GM23338 (cell line): Measurements from ENCODE around the gene KLHDC7A. TPM values are rescaled to one million over a fixed set of nuclear protein-coding genes. Genes with fewer than 3 reads are reported as not detected.

ENCODE experiments used
- ATAC-seq: fragments of 200-7000 bp; cut with Tn5 transposase; 3 replicates; pipeline ENCODE4 v1.9.1; 2020
- DNase-seq: peaks from one replicate; pipeline ENCODE4 v3.0.0-alpha.2; 2015; ENCODE audit warnings: low spot score
- H2AFZ ChIP-seq: fragments of 200-600 bp; sonication (generic); 2 replicates; pipeline ENCODE4 v1.8.0; 2016; ENCODE audit warnings: antibody characterized with exemption, mild to moderate bottlenecking, moderate library complexity
- H3F3A ChIP-seq: fragments of 200-600 bp; sonication (generic); replicated peaks from 2 replicates; pipeline ENCODE4 v1.8.0; 2017; ENCODE audit warnings: antibody characterized with exemption, mixed run types, low read depth
- H3K27ac ChIP-seq: fragments of 200-600 bp; sonication (generic); 2 replicates; pipeline ENCODE4 v1.6.1; 2016; ENCODE audit warnings: low read depth
- H3K27me3 ChIP-seq: fragments of 200-600 bp; sonication (generic); 2 replicates; pipeline ENCODE4 v1.8.0; 2016; ENCODE audit warnings: mild to moderate bottlenecking, mixed run types, moderate library complexity; ENCODE audit not compliant: insufficient read depth
- H3K36me3 ChIP-seq: fragments of 200-600 bp; sonication (generic); 2 replicates; pipeline ENCODE4 v1.8.0; 2016; ENCODE audit warnings: mild to moderate bottlenecking; ENCODE audit not compliant: insufficient read depth
- H3K4me1 ChIP-seq: fragments of 200-600 bp; sonication (generic); 2 replicates; pipeline ENCODE4 v1.8.0; 2016; ENCODE audit warnings: mild to moderate bottlenecking, moderate library complexity; ENCODE audit not compliant: insufficient read depth
- H3K4me2 ChIP-seq: fragments of 200-600 bp; sonication (generic); 2 replicates; pipeline ENCODE4 v1.7.1; 2017; ENCODE audit warnings: mixed run types
- H3K4me3 ChIP-seq: fragments of 200-600 bp; sonication (generic); 2 replicates; pipeline ENCODE4 v1.6.1; 2016; ENCODE audit warnings: mixed run types
- H3K79me2 ChIP-seq: fragments of 200-600 bp; sonication (generic); replicated peaks from 2 replicates; pipeline ENCODE4 v1.8.0; 2017; ENCODE audit warnings: mild to moderate bottlenecking; ENCODE audit not compliant: insufficient read depth
- H3K9me2 ChIP-seq: fragments of 200-600 bp; sonication (generic); 2 replicates; pipeline ENCODE4 v1.8.0; 2017; ENCODE audit not compliant: insufficient read depth
- H4K20me1 ChIP-seq: fragments of 200-600 bp; sonication (generic); replicated peaks from 2 replicates; pipeline ENCODE4 v1.8.0; 2017; ENCODE audit warnings: mild to moderate bottlenecking; ENCODE audit not compliant: insufficient read depth
- H3K27ac Mint-ChIP-seq: 2 replicates; pipeline ENCODE4 v1.8.0; 2020; ENCODE audit warnings: inconsistent platforms, mild to moderate bottlenecking, moderate library complexity, mixed read lengths
- H3K27me3 Mint-ChIP-seq: 3 replicates; pipeline ENCODE4 v1.8.0; 2022; ENCODE audit warnings: low read depth, mild to moderate bottlenecking, moderate library complexity, mixed read lengths, inconsistent platforms; ENCODE audit not compliant: insufficient read depth, poor library complexity
- H3K36me3 Mint-ChIP-seq: 3 replicates; pipeline ENCODE4 v1.8.0; 2021; ENCODE audit warnings: low read depth, mild to moderate bottlenecking, inconsistent platforms, moderate library complexity, mixed read lengths
- H3K4me1 Mint-ChIP-seq: 3 replicates; pipeline ENCODE4 v1.8.0; 2020; ENCODE audit warnings: mild to moderate bottlenecking, inconsistent platforms, mixed read lengths
- H3K4me3 Mint-ChIP-seq: 3 replicates; pipeline ENCODE4 v1.8.0; 2021; ENCODE audit warnings: moderate library complexity, mild to moderate bottlenecking, inconsistent platforms, mixed read lengths
- H3K9me3 Mint-ChIP-seq: 3 replicates; pipeline ENCODE4 v1.8.0; 2020; ENCODE audit warnings: moderate library complexity, mild to moderate bottlenecking, inconsistent platforms, mixed read lengths
- CREB1 ChIP-seq: fragments of 250-450 bp; sonication (Bioruptor Pico); IDR thresholded peaks from 2 replicates; pipeline ENCODE4 v1.5.0; 2020; ENCODE audit warnings: low read depth, mild to moderate bottlenecking, moderate library complexity
- CTCF ChIP-seq, 2 experiments: fragments of 200-600 bp in 1 of 2; sonication (generic) in 1 of 2; conservative IDR thresholded peaks; 2 replicates each; pipeline versions ENCODE4 v1.5.1 to v1.6.1; 2016 to 2017; ENCODE audit warnings: antibody characterized with exemption in 2 of 2, low read depth in 2 of 2, mild to moderate bottlenecking in 2 of 2, moderate library complexity in 1 of 2
- ETS1 ChIP-seq: IDR thresholded peaks from 2 replicates; pipeline ENCODE4 v1.6.1; 2016; ENCODE audit warnings: antibody characterized with exemption
- EZH2 ChIP-seq: fragments of 200-600 bp; sonication (generic); IDR thresholded peaks from one replicate; pipeline ENCODE4 v1.8.0; 2017; ENCODE audit warnings: antibody characterized with exemption, mild to moderate bottlenecking, low read depth; ENCODE audit not compliant: unreplicated experiment
- EZH2phosphoT487 ChIP-seq: fragments of 200-600 bp; sonication (generic); IDR thresholded peaks from one replicate; pipeline ENCODE4 v1.8.1; 2018; ENCODE audit warnings: antibody characterized with exemption; ENCODE audit not compliant: unreplicated experiment
- JUNB ChIP-seq: IDR thresholded peaks from one replicate; pipeline ENCODE4 v1.6.1; 2016; ENCODE audit warnings: antibody characterized with exemption; ENCODE audit not compliant: unreplicated experiment
- NANOG ChIP-seq: IDR thresholded peaks from 2 replicates; pipeline ENCODE4 v1.6.1; 2016; ENCODE audit warnings: antibody characterized with exemption, borderline replicate concordance
- POLR2AphosphoS5 ChIP-seq: IDR thresholded peaks from 2 replicates; pipeline ENCODE4 v1.6.1; 2016; ENCODE audit warnings: antibody characterized with exemption, low read depth
- STAT1 ChIP-seq: IDR thresholded peaks from one replicate; pipeline ENCODE4 v1.6.1; 2016; ENCODE audit warnings: antibody characterized with exemption; ENCODE audit not compliant: unreplicated experiment
- ZNF114 ChIP-seq: fragments of 250-450 bp; sonication (Bioruptor Pico); IDR thresholded peaks from 2 replicates; pipeline ENCODE4 v1.5.0; 2020; ENCODE audit warnings: mild to moderate bottlenecking, moderate library complexity
- ZNF331 ChIP-seq: fragments of 250-450 bp; sonication (Bioruptor Pico); IDR thresholded peaks from 2 replicates; pipeline ENCODE4 v1.5.0; 2020; ENCODE audit warnings: low read depth, mild to moderate bottlenecking, moderate library complexity
- polyA plus RNA-seq: library from polyadenylated mRNA; unstranded; fragments of >200 nt; fragmentation: Nextera tagmentation; extraction: Ambion mirVana; gene quantifications from 2 replicates; pipeline ENCODE4 v1.2.1, GENCODE V29; 2016
- total RNA-seq: library from RNA; depleted of rRNA; stranded (reverse); fragments of >200 nt; shearing (Covaris generic); gene quantifications from 2 replicates; pipeline ENCODE4 v1.2.3, GENCODE V29; 2014
- TF ChIP-seq, protein P1 (sequence below): IDR thresholded peaks from one replicate; pipeline ENCODE4 v1.6.1; 2018; ENCODE audit warnings: antibody characterized with exemption; ENCODE audit not compliant: unreplicated experiment
- TF ChIP-seq, protein P2 (sequence below): fragments of 250-450 bp; sonication (Bioruptor Pico); IDR thresholded peaks from 2 replicates; pipeline ENCODE4 v1.5.0; 2020; ENCODE audit warnings: mild to moderate bottlenecking, moderate library complexity

KLHDC7A gene
- total and polyA plus RNA-seq, 2 experiments from 2014 or later: 4.5 to 22.4 TPM

DNA sequence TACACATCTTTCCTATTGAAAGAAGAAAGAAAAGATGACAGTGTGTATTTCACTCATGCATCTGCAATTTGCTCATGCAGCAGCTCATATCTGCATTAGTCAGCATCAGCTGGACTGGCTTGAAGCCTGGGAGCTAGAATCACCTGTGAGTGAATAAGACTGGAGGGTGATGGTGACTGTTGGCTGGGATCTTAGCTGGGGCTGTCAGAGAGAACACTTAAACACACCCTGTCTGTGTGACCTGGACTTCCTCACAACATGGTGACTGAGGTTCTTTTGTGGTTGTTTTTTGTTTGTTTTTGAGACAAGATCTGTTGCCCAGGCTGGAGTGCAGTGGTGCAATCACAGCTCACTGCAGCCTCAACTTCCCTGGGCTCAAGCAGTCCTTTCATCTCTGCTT is 24.9 kb downstream of the KLHDC7A start:
- no peaks in the 10 kb centered on the region for H3F3A ChIP-seq
- no peak overlapping the region for H3K27ac ChIP-seq
- no peaks in the 10 kb centered on the region; the same call in 2 of the 3 replicates for H3K4me1 Mint-ChIP-seq
- H3K4me1 ChIP-seq: no peaks in the 10 kb centered on the region
- TF ChIP-seq, protein P1, sequence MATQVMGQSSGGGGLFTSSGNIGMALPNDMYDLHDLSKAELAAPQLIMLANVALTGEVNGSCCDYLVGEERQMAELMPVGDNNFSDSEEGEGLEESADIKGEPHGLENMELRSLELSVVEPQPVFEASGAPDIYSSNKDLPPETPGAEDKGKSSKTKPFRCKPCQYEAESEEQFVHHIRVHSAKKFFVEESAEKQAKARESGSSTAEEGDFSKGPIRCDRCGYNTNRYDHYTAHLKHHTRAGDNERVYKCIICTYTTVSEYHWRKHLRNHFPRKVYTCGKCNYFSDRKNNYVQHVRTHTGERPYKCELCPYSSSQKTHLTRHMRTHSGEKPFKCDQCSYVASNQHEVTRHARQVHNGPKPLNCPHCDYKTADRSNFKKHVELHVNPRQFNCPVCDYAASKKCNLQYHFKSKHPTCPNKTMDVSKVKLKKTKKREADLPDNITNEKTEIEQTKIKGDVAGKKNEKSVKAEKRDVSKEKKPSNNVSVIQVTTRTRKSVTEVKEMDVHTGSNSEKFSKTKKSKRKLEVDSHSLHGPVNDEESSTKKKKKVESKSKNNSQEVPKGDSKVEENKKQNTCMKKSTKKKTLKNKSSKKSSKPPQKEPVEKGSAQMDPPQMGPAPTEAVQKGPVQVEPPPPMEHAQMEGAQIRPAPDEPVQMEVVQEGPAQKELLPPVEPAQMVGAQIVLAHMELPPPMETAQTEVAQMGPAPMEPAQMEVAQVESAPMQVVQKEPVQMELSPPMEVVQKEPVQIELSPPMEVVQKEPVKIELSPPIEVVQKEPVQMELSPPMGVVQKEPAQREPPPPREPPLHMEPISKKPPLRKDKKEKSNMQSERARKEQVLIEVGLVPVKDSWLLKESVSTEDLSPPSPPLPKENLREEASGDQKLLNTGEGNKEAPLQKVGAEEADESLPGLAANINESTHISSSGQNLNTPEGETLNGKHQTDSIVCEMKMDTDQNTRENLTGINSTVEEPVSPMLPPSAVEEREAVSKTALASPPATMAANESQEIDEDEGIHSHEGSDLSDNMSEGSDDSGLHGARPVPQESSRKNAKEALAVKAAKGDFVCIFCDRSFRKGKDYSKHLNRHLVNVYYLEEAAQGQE: no peak
- TF ChIP-seq NANOG (no peak), EZH2phosphoT487 (no peak), CTCF (conservative IDR thresholded peaks at IDR 0.05; ENCODE audit: low read depth in 2 of 2) (no peak), JUNB (no peak), POLR2AphosphoS5 (no peak), ZNF114 (CRISPR knock-in tag) (no peak), CREB1 (CRISPR knock-in tag) (no peak), ETS1 (no peak), EZH2 (no peak), STAT1 (no peak), ZNF331 (CRISPR knock-in tag) (no peak)
- TF ChIP-seq, protein P2, sequence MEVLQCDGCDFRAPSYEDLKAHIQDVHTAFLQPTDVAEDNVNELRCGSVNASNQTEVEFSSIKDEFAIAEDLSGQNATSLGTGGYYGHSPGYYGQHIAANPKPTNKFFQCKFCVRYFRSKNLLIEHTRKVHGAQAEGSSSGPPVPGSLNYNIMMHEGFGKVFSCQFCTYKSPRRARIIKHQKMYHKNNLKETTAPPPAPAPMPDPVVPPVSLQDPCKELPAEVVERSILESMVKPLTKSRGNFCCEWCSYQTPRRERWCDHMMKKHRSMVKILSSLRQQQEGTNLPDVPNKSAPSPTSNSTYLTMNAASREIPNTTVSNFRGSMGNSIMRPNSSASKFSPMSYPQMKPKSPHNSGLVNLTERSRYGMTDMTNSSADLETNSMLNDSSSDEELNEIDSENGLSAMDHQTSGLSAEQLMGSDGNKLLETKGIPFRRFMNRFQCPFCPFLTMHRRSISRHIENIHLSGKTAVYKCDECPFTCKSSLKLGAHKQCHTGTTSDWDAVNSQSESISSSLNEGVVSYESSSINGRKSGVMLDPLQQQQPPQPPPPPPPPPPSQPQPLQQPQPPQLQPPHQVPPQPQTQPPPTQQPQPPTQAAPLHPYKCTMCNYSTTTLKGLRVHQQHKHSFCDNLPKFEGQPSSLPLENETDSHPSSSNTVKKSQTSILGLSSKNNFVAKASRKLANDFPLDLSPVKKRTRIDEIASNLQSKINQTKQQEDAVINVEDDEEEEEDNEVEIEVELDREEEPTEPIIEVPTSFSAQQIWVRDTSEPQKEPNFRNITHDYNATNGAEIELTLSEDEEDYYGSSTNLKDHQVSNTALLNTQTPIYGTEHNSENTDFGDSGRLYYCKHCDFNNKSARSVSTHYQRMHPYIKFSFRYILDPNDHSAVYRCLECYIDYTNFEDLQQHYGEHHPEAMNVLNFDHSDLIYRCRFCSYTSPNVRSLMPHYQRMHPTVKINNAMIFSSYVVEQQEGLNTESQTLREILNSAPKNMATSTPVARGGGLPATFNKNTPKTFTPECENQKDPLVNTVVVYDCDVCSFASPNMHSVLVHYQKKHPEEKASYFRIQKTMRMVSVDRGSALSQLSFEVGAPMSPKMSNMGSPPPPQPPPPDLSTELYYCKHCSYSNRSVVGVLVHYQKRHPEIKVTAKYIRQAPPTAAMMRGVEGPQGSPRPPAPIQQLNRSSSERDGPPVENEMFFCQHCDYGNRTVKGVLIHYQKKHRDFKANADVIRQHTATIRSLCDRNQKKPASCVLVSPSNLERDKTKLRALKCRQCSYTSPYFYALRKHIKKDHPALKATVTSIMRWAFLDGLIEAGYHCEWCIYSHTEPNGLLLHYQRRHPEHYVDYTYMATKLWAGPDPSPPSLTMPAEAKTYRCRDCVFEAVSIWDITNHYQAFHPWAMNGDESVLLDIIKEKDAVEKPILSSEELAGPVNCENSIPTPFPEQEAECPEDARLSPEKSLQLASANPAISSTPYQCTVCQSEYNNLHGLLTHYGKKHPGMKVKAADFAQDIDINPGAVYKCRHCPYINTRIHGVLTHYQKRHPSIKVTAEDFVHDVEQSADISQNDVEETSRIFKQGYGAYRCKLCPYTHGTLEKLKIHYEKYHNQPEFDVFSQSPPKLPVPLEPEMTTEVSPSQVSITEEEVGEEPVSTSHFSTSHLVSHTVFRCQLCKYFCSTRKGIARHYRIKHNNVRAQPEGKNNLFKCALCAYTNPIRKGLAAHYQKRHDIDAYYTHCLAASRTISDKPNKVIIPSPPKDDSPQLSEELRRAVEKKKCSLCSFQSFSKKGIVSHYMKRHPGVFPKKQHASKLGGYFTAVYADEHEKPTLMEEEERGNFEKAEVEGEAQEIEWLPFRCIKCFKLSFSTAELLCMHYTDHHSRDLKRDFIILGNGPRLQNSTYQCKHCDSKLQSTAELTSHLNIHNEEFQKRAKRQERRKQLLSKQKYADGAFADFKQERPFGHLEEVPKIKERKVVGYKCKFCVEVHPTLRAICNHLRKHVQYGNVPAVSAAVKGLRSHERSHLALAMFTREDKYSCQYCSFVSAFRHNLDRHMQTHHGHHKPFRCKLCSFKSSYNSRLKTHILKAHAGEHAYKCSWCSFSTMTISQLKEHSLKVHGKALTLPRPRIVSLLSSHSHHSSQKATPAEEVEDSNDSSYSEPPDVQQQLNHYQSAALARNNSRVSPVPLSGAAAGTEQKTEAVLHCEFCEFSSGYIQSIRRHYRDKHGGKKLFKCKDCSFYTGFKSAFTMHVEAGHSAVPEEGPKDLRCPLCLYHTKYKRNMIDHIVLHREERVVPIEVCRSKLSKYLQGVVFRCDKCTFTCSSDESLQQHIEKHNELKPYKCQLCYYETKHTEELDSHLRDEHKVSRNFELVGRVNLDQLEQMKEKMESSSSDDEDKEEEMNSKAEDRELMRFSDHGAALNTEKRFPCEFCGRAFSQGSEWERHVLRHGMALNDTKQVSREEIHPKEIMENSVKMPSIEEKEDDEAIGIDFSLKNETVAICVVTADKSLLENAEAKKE (CRISPR knock-in tag): no peak
- no peak overlapping the region for H2AFZ ChIP-seq
- no peak overlapping the region for H3K27ac Mint-ChIP-seq
- H3K9me3 Mint-ChIP-seq: peaks cover 5% of the 10 kb centered on the region; the same call in 2 of the 3 replicates
- no peaks in the 10 kb centered on the region for H3K27me3 ChIP-seq
- no peak overlapping the region for H3K4me2 ChIP-seq
- no peaks in the 10 kb centered on the region for H3K79me2 ChIP-seq
- H4K20me1 ChIP-seq: no peaks in the 10 kb centered on the region
- H3K36me3 Mint-ChIP-seq: no peaks in the 10 kb centered on the region
- H3K4me3 ChIP-seq: no peak overlapping the region
- no peak for DNase-seq
- H3K4me3 Mint-ChIP-seq: no peak overlapping the region
- no peaks in the 10 kb centered on the region for H3K36me3 ChIP-seq
- peaks cover 7% of the 10 kb centered on the region for H3K27me3 Mint-ChIP-seq
- no peak for ATAC-seq
- no peaks in the 10 kb centered on the region for H3K9me2 ChIP-seq
